ENCODE results near the gene ACTL10.

DNA sequence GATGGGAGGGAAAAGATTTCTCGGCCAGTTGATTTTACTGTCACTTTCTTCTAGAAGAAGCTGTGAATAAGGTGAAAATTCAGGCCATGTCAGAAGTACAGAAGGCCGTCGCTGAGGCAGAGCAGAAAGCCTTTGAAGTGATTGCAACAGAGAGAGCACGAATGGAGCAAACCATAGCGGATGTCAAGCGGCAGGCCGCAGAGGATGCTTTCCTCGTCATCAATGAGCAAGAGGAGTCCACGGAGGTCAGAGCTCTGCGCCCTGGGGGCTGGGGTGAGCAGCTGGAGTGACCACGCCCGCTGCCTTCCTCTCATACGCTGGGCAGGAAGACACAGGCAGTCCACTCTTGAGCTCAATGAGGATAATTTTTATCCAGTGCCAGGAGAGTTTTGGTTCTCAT lies 26.5 kb upstream of the ACTL10 start:
- TF ChIP-seq GATA2 (IDR thresholded peaks at IDR 0.05; ENCODE audit: low read depth, low read length), result no peak
- TF ChIP-seq GATA3 (IDR thresholded peaks at IDR 0.05; ENCODE audit: low read depth, low read length), result no peak

Data from SH-SY5Y (cell line).